Left lung (tissue), 10 donors: ENCODE measurements around the gene PRDM12. TPM values are rescaled to one million over a fixed set of nuclear protein-coding genes. Genes with fewer than 3 reads are reported as not detected.

ENCODE experiments used
- ATAC-seq: fragments of 200-7000 bp; cut with Tn5 transposase; one replicate; pipeline ENCODE4 v1.9.1; 2020; ENCODE audit warnings: moderate library complexity
- DNase-seq, 4 donors: peaks; one replicate each; pipeline ENCODE4 v3.0.0-alpha.2; 2013 to 2020
- H3K27ac ChIP-seq, 2 donors: fragments of 200-600 bp; sonication (generic) in 1 of 2; one replicate each; pipeline versions ENCODE4 v1.5.0 to v1.8.0; 2020 to 2021
- H3K27me3 ChIP-seq, 2 donors: fragments of 200-600 bp; sonication (generic) in 1 of 2; one replicate each; pipeline versions ENCODE4 v1.5.0 to v1.8.0; 2020 to 2021
- H3K36me3 ChIP-seq, 2 donors: fragments of 200-600 bp; sonication (generic) in 1 of 2; one replicate each; pipeline versions ENCODE4 v1.5.0 to v1.8.0; 2020 to 2021
- H3K4me1 ChIP-seq, 2 donors: fragments of 200-600 bp; one replicate each; pipeline ENCODE4 v1.8.0; 2021
- H3K4me3 ChIP-seq, 2 donors: fragments of 200-600 bp; sonication (generic) in 1 of 2; one replicate each; pipeline versions ENCODE4 v1.5.0 to v1.8.0; 2020 to 2021; ENCODE audit warnings: mild to moderate bottlenecking in 1 of 2
- H3K9me3 ChIP-seq, 2 donors: fragments of 200-600 bp; sonication (generic) in 1 of 2; one replicate each; pipeline versions ENCODE4 v1.5.0 to v1.8.0; 2020 to 2021
- CTCF ChIP-seq, 2 donors: fragments of 200-600 bp; sonication (generic) in 1 of 2; IDR thresholded peaks; one replicate each; pipeline versions ENCODE4 v1.5.0 to v1.8.0; 2021; ENCODE audit warnings: antibody characterized with exemption in 2 of 2
- intact Hi-C, 2 donors: fragments of 100-400 bp; cut with DNase I; formaldehyde crosslinking; loops; one replicate each; pipeline versions ENCODE4 v1.11.2 to v1.14.2; 2022
- polyA plus RNA-seq, 6 donors: library from polyadenylated mRNA; unstranded; fragments of 120-200 nt; gene quantifications; one replicate each; pipeline ENCODE4 v1.2.1, GENCODE V29; 2013; ENCODE audit not compliant: insufficient read length in 6 of 6
- total RNA-seq, 2 donors: library from RNA; stranded (reverse); fragmentation: NEBNext Ultra II Directional; extraction: Animal tissue kit (Norgen Biotek cat#: 25700); gene quantifications; one replicate each; pipeline ENCODE4 v1.2.1, GENCODE V29; 2021
- donor health status: DM: no; HTN: yes; CAD: no.
- donor health status: DM: no; HTN: no; CAD: no.

PRDM12 gene
- total and polyA plus RNA-seq, 8 donors, result not detected

- no peak for TF ChIP-seq CTCF (IDR thresholded peaks at IDR 0.05)
- Histone ChIP-seq H3K4me3 (peak overlapping the region; percentile 88 to 99), H3K4me1 (peaks cover 0 to 54% of the 10 kb centered on the region in 2 donors), H3K27me3 (no peaks in the 10 kb centered on the region), H3K36me3 (no peaks in the 10 kb centered on the region), H3K9me3 (no peaks in the 10 kb centered on the region), H3K27ac (peak overlapping the region; percentile 98 to 99)
- intact Hi-C loops, result no loop called here
- ATAC-seq (peak; percentile 3), DNase-seq (peak in 2 of 4 donors; percentile 39 to 47)
Observed at GRCh38 chr9:130713286-130713960, 49.0 kb downstream of the PRDM12 start.

- H3K4me1 ChIP-seq, result peaks cover 0 to 54% of the 10 kb centered on the region in 2 donors
- H3K27ac ChIP-seq, result peak overlapping the region; percentile 41 to 98
- peak overlapping the region; percentile 88 to 99 for H3K4me3 ChIP-seq
- H3K9me3 ChIP-seq, result no peaks in the 10 kb centered on the region
- ATAC-seq (no peak), DNase-seq (no peak)
- intact Hi-C loops, result no loop called here
- no peak for TF ChIP-seq CTCF (IDR thresholded peaks at IDR 0.05)
- no peaks in the 10 kb centered on the region for H3K27me3 ChIP-seq
- H3K36me3 ChIP-seq, result no peaks in the 10 kb centered on the region
Observed at GRCh38 chr9:130714586-130715110, 50.3 kb downstream of the PRDM12 start.

- DNase-seq (no peak), ATAC-seq (no peak)
- no peak for TF ChIP-seq CTCF (IDR thresholded peaks at IDR 0.05)
- Histone ChIP-seq H3K4me1 (peaks cover 0 to 54% of the 10 kb centered on the region in 2 donors), H3K36me3 (no peaks in the 10 kb centered on the region), H3K27me3 (no peaks in the 10 kb centered on the region), H3K4me3 (peak overlapping the region; percentile 88 to 99), H3K27ac (peak overlapping the region in 1 of 2 donors; percentile 41), H3K9me3 (no peaks in the 10 kb centered on the region)
- intact Hi-C loops, result no loop called here
Observed at GRCh38 chr9:130715270-130715669, 50.9 kb downstream of the PRDM12 start.

- no peak overlapping the region for H3K27ac ChIP-seq
- no peak for TF ChIP-seq CTCF (IDR thresholded peaks at IDR 0.05)
- H3K27me3 ChIP-seq, result no peaks in the 10 kb centered on the region
- H3K4me1 ChIP-seq, result peaks cover 0 to 41% of the 10 kb centered on the region in 2 donors
- intact Hi-C loops, result no loop called here
- ATAC-seq (no peak), DNase-seq (no peak)
- no peaks in the 10 kb centered on the region for H3K36me3 ChIP-seq
- no peak overlapping the region for H3K4me3 ChIP-seq
- H3K9me3 ChIP-seq, result no peaks in the 10 kb centered on the region
Observed at GRCh38 chr9:130718562-130718961, 54.2 kb downstream of the PRDM12 start.

GRCh38 chr9:130720762-130721161, 56.4 kb downstream of the PRDM12 start:
- no peaks in the 10 kb centered on the region for H3K9me3 ChIP-seq
- intact Hi-C loops, result no loop called here
- no peaks in the 10 kb centered on the region for H3K27me3 ChIP-seq
- ATAC-seq (no peak), DNase-seq (no peak)
- no peak for TF ChIP-seq CTCF (IDR thresholded peaks at IDR 0.05)
- H3K27ac ChIP-seq, result no peak overlapping the region
- H3K4me1 ChIP-seq, result peaks cover 0 to 19% of the 10 kb centered on the region in 2 donors
- no peak overlapping the region for H3K4me3 ChIP-seq
- H3K36me3 ChIP-seq, result no peaks in the 10 kb centered on the region
